GM21390 (cell line): ENCODE data around the gene CALY.

Experiments
- ATAC-seq: cut with Tn5 transposase; IDR thresholded peaks from one replicate; pipeline ENCODE4 v1.9.1; 2021; ENCODE audit not compliant: unreplicated experiment

Gene CALY

GRCh38 chr10:133311570-133311969 is 25.1 kb downstream of the CALY start:
- no peak for ATAC-seq

GRCh38 chr10:133310789-133311188 is 25.9 kb downstream of the CALY start:
- ATAC-seq, result no peak

- ATAC-seq, result no peak
Measured at GRCh38 chr10:133310399-133310755, 26.3 kb downstream of the CALY start.

DNA sequence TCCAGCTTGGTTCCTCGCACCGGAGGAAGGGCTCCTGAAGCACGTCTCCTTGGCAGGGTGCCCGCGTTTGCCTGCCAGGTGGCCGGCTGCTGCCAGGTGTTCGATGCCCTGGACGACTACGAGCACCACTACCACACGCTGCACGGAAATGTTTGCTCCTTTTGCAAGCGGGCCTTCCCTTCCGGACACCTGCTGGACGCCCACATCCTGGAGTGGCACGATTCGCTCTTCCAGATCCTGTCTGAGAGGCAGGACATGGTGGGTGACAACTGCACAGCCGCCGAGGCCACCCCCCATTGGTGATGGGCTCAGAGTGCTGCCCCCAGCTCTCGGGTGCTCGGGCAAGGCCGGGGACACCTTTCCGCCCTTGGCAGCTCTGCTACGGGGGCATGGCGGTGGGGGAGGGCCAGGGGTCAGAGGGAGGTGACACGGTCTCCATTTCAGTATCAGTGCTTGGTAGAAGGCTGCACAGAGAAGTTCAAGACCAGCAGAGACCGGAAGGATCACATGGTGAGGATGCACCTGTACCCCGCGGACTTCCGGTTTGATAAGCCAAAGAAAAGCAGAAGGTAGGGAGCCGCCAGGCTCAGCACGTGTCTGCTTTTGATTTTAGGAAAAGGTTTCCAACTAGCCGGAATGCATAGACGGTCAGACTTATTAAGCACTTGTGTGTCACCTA is 26.8 kb downstream of the CALY start:
- no peak for ATAC-seq

DNA sequence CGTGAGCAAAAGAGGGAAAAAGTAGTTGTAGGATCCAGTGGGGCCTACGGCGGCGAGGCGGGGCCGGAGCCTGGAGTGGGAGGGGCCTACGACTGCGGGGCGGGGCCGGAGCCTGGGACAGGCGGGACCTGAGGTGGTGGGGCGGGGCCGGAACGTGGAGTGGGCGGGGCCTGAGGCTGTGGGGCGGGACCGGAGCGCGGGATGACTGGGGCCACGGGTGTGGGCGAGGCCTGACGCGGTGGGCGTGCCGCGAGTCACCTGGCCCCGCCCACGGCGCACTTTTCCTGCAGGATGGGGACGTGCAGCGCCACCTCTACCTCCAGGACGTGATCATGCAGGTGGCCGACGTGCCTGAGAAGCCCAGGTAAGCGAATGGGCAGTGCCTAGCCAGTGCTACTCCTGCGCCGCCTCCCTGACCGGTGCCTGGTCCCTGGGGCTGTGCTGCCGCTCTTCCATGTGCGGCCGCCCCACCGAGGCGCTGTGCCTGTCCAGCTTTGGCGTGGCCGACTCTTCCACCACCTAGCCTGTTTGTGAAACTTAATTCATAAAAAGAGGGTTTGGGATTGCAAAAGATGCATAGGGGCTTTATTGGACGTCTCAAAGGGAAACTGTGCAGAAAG is 27.5 kb downstream of the CALY start:
- ATAC-seq, result peak; percentile 76

DNA sequence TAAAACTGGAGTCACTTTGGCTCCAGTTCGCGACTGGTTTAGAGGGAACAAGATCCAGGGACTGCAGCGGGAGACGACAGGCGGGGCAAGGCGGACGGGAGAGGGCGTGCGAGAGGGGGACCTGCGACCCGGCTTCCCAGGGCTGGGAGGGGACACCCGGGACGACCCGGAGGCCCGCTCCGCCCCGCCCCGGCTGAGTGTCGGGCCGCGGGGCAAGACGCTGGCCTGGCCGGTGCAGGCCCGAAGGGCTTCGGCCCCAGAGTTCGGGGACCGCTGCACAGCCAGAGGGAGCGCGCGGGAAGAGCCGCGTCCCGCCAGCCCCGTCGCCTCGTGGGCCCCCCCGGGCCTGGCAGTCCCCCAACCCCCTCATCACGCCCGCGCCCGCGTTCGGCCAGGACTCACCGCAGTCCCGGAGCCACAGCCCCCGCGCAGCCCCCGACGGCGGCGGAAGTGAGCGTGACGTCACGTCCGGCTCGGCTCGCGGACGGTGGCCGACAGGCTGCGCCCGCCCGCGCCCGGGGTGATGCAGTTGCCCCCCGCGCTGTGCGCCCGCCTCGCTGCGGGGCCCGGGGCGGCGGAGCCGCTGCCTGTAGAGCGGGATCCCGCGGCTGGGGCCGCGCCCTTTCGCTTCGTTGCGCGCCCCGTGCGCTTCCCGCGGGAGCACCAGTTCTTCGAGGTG is 28.1 kb downstream of the CALY start, which contains the start of the genes TUBGCP2 and ZNF511:
TUBGCP2 (minus strand) TSS at position 452 of the 679 bp plus-strand sequence. CDS start 5,931 bp downstream, outside the sequence.
ZNF511 (plus strand) TSS at position 494 of the 679 bp plus-strand sequence; CDS start at position 524, 30 bp downstream.
- ATAC-seq, result peak; percentile 84

GRCh38 chr10:133307776-133308420 is 28.8 kb downstream of the CALY start:
- peak; percentile 38 for ATAC-seq

GRCh38 chr10:133306941-133307379 is 29.7 kb downstream of the CALY start:
- ATAC-seq, result no peak

- ATAC-seq, result no peak
Measured at GRCh38 chr10:133306097-133306476, 30.6 kb downstream of the CALY start.

DNA sequence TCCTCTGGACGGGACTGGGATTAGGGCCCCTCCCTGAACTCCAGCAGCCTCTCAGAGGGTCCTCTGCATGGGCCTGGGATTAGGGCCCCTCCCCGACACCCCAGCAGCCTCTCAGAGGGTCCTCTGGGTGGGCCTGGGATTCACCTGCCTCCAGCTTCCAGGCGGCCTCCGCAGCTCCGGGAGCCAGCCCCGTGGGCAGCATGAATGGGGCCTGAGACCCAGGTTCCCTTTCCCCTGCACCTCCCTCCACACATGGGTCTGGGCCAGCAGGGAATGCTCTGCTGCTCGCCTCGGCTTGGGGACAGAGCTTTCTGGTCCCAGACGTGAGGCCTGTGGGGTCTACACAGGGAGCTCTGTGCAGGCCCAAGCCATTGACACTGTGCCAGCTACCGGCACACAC is 33.5 kb downstream of the CALY start:
- ATAC-seq, result no peak

DNA sequence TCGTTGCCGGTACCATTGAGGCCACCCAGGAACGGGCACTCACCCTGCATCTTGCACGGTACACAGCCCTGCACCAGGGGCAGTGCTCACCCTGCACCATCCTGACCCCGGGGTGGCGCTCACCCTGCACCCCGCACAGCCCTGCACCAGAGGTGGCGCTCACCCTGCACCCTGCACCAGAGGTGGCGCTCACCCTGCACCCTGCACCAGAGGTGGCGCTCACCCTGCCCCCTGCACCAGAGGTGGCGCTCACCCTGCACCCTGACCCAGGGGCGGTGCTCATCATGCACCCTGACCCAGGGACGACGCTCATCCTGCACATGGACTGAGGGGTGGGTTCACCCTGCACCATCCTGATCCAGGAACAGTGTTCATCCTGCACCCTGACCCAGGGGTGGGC is 34.5 kb downstream of the CALY start:
- ATAC-seq, result no peak

DNA sequence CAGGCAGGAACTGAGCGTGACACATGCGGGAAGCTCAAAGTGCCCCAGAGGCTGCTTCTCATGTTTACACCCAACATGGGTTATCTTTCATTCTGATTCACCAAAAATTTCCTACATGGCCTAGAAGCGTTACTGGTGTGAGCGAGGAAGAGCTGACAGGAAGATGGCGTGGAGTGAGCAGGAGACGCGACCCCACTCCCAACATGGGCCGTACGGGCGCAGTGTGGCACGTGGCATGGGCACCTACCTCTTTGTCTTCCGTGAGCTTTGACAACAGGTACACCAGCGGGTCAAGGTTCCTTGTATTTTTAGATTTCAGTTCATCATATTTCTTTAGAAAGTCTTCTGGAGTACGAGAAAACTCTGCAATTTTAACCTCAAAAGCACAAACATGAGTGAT is 37.0 kb downstream of the CALY start:
- no peak for ATAC-seq

- ATAC-seq, result no peak
Measured at GRCh38 chr10:133299224-133299623, 37.5 kb downstream of the CALY start.

DNA sequence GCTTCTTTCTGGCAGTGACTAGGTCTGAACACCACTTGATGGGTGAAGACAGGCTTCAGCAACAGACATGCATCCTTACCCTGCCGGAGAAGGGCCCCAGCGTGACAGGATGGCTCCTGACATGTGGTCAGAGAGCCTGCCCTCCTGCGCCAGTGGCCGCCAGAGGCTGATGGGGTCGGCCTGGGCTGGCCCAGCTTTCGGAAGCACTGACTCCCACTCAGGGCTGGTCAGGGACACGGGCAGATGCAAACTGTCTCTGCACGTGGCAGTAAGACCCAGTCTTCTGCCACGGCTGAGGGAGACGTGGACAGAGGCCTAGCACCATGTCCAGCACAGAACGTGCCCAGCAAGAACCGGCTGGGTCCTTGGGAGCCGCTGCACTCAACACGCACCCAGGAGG is 38.2 kb downstream of the CALY start:
- no peak for ATAC-seq

DNA sequence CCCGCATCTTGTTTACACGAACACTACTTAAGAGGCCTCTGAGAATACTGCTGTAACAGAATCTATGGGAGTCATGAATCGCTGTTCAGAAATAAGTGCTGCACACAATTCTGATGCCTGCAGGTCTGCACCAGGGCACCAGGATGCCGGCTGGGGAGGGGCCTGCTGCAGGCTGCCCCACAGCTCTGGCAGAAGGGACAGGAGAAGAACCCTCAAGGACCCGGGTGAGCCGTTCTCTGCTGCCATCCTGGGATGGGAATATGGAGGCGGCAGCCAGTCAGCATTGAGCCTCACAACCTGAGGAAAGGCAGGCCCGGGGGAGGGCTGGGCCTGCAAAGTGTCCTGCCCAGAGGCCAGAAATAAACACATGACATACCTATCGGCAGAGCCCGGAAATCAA is 39.2 kb downstream of the CALY start:
- no peak for ATAC-seq

DNA sequence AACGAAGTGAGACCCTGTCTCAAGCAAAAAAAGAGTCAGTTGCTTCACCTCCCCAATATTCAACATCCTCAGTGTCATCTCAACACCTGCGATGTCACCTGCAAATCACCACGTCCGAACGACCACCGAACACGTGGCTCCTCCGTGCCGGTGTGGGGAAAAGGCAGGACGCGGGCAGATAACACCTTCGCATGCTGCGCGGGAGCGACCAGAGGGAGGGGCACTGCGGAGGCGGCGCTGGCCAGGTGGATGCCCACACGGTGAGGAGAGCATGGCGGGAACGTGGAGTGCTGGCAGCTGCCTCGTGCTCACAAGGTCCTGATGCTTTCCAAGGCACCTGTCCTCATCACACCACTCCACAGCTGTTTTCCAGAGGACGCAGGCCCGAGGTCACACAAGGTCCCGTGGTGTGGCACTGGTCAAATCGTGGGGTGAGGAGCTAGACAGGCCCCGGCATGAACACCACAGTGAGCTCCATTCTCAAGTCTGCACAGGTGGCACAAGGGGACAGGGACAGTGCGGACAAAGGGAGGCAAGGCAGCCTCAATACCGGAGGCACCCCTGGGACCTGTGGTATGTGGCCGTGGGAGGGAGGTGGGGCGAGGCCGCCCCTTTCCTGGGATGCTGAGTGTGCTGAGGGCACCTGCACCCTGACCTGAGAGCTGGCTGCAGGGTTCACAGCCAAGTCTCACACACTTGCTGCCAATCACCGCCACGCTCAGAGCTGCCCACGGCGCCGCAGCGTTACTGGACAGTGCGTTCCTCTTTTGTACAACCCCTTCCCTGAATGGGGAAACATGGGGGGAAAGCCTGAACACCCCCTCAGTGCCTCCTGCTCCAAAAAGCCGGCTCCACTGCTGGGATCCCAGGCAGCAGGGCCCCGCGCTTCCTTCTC is 41.0 kb downstream of the CALY start:
- ATAC-seq, result no peak

- no peak for ATAC-seq
Measured at GRCh38 chr10:133294189-133294588, 42.5 kb downstream of the CALY start.

- no peak for ATAC-seq
Measured at GRCh38 chr10:133293810-133294119, 42.9 kb downstream of the CALY start.

DNA sequence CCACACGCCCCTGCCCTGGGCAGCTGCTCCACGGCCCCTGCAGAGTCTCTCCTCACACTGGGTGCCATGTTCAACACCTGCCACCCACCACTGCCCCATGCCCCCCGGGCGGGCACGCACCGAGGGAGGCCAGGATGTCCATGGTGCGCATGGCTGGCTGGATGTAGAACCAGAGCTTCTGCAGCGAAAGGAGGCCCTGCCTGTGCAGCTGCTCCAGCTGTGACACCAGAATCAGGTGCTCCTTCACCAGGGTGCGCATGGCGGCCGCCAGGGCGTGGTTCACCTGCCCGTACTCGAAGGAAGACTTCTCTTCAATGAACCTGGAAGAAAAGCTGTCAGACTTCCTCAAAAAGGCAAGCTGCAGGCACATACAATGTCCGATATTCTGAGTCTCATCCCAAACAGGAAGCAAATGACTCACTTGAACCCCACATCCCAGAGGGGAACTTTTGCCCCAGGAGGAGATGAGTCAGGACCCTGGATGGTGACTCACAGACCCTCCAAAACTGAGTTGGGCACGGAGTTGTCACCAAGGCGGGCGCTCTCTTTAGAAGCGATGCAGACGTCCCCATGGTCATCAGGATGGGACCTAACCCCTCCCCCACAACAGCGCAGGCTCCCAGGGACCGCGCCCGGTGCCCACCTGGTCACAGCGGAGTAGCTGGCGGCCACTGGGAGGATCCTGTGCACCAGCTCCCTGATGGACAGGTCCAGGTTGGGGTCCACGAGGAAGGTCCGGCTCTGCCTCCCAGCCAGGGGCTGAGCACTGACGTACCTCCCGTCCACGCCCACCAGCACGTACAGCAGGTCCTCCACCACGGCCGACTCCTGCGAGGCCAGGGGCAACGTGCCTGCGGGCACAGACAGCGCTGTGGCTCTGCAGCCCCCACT is 43.5 kb downstream of the CALY start:
- no peak for ATAC-seq

DNA sequence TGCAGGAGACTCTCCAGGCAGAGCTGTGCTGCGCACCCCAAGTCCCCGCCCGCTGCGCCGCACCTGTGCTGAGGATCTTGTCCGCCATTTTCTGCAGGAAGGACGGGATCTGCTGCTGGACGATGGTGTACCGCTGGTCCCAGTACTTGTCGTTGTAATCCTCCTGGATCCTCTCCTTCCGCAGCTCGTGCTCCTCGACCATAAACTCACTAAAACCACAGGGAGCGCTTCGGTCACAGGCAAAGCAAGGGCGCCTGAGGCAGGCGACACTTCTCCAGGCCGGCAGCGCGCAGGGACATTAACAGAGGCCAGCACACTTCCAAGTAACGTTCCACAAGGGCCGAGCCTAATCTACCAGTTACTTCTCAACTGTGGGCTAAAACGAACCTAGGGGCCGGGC is 46.9 kb downstream of the CALY start:
- ATAC-seq, result no peak
